Activated naive CD4-positive, alpha-beta T cell treated with anti-CD3 and anti-CD28 coated beads for 36 hours (primary cell): ENCODE measurements around the gene CAVIN2. TPM values are rescaled to one million over a fixed set of nuclear protein-coding genes. Genes with fewer than 3 reads are reported as not detected.

ENCODE experiments used
- CTCF ChIA-PET: fragments of 350-600 bp; sonication (Branson Sonifier 250); formaldehyde crosslinking; loops from one replicate; lab custom pipeline; 2021; ENCODE audit warnings: antibody characterized with exemption; lab: Charles Lee
- DNase-seq: peaks from one replicate; pipeline ENCODE4 v3.0.0-alpha.2; 2020
- H3K27ac Mint-ChIP-seq: one replicate; pipeline ENCODE4 v1.8.0; 2021; ENCODE audit warnings: mild to moderate bottlenecking, mixed read lengths
- H3K27me3 Mint-ChIP-seq: one replicate; pipeline ENCODE4 v1.8.0; 2021; ENCODE audit warnings: low read depth, mixed read lengths
- H3K36me3 Mint-ChIP-seq: one replicate; pipeline ENCODE4 v1.8.0; 2021; ENCODE audit warnings: low read depth, mixed read lengths
- H3K4me1 Mint-ChIP-seq: one replicate; pipeline ENCODE4 v1.8.0; 2021; ENCODE audit warnings: low read depth, mixed read lengths
- H3K4me3 Mint-ChIP-seq: one replicate; pipeline ENCODE4 v1.8.0; 2021; ENCODE audit warnings: mild to moderate bottlenecking, moderate library complexity, mixed read lengths
- H3K9me3 Mint-ChIP-seq: one replicate; pipeline ENCODE4 v1.8.0; 2021; ENCODE audit warnings: mixed read lengths
- intact Hi-C: fragments of 100-400 bp; cut with micrococcal nuclease; formaldehyde crosslinking; loops from one replicate; pipeline ENCODE4 v1.15.1; 2023
- total RNA-seq, 2 experiments: library from RNA; stranded (reverse); gene quantifications; one replicate each; pipeline ENCODE4 v1.2.3, GENCODE V29; 2021

The CAVIN2 gene, protein sequence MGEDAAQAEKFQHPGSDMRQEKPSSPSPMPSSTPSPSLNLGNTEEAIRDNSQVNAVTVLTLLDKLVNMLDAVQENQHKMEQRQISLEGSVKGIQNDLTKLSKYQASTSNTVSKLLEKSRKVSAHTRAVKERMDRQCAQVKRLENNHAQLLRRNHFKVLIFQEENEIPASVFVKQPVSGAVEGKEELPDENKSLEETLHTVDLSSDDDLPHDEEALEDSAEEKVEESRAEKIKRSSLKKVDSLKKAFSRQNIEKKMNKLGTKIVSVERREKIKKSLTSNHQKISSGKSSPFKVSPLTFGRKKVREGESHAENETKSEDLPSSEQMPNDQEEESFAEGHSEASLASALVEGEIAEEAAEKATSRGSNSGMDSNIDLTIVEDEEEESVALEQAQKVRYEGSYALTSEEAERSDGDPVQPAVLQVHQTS
- total RNA-seq, result not detected

DNA sequence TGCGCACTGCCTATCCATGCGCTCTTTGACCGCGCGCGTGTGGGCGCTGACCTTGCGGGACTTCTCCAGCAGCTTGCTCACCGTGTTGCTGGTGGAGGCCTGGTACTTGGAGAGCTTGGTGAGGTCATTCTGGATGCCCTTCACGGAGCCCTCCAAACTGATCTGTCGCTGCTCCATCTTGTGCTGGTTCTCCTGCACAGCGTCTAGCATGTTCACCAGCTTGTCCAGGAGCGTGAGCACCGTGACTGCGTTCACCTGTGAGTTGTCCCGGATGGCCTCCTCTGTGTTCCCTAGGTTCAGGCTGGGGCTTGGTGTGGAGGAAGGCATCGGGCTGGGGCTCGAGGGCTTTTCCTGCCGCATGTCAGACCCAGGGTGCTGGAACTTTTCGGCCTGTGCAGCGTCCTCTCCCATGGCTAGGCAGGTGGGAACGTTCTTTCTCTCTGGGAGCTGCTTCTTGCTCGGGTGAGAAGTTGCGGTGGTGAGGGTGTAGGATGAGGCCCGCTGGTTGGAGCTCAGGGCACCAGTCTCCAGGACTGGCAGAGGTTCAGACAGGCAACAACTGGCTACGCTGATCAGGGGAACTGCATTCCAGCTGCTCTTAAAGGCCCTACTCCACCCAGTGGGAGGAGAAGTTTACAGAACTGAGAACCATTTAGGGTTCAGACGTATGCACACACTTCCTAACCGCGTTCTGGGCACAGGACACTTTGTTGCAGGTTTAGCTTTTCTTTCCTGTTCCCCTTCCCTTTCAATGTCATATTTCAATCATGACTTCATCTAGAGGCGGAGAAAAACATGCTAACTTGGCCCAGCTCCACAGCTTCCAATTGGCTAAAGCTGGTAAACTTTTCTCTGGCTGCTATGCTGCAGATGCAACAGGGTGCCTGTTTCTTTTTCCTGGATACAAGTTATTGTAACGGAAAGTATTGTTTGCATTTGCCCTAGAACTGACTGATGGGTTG, at the start of gene CAVIN2:
TSS of gene CAVIN2 (minus strand) at position 574 of the 962 bp plus-strand sequence. CDS start at position 411, 163 bp downstream.
- H3K36me3 Mint-ChIP-seq, result no peaks in the 10 kb centered on the region
- peaks cover 14% of the 10 kb centered on the region for H3K4me1 Mint-ChIP-seq
- no peak within 1 kb of the TSS for H3K27ac Mint-ChIP-seq
- CTCF ChIA-PET, result interaction anchor here (0.7 kb wide), 1 partner anchor 601 kb away, joined by 3 read pairs; no protein-coding TSS in a partner anchor
- intact Hi-C loops, result no loop called here
- H3K9me3 Mint-ChIP-seq, result no peaks in the 10 kb centered on the region
- H3K27me3 Mint-ChIP-seq, result peaks cover 32% of the 10 kb centered on the region
- DNase-seq, result no peak
- H3K4me3 Mint-ChIP-seq, result no peak within 1 kb of the TSS

DNA sequence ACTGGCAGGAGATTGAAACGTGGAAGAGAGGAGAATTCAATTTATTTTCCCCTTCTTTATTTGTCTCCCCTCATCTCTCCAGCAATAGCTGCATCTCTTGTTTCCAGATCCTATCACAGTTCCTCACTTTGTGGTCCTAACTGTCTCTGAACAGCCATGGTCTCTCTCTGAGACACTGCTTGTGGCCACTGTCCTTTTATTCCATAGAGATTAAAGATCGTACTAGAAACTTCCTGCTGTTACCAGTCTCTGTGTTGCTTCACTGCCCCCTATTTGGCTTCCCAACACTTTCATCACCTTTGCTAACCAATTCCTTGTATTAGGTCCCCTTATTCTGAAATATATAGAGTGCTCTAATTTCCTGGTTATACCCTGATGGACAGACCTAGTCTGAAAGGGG, 48.9 kb upstream of the CAVIN2 start:
- Mint-ChIP-seq H3K27ac (no peak overlapping the region), H3K4me3 (no peak overlapping the region), H3K36me3 (no peaks in the 10 kb centered on the region), H3K9me3 (peaks cover 3% of the 10 kb centered on the region), H3K27me3 (peaks cover 12% of the 10 kb centered on the region), H3K4me1 (no peaks in the 10 kb centered on the region)
- CTCF ChIA-PET, result no interaction called here
- intact Hi-C loops, result no loop called here
- DNase-seq, result no peak

DNA sequence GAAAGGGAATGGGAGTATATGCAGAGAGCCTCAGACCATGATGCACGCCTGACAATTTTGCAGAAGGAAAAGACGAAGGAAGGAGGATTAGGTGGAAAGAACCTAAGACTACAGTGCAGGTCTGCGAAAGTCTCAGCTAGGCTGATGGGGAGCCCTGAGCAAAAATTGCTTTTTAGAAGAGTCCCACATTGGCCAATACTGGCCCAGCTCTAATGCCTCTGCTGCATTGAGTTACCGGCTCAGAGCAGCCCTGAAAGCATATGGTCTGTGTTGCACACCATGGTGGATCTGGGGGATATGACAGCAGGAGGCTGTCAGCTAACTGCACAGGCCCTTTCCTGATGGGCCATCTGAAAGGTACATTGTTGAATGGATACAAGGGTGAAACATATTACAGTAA, 48.3 kb upstream of the CAVIN2 start:
- DNase-seq, result no peak
- H3K27ac Mint-ChIP-seq, result no peak overlapping the region
- H3K36me3 Mint-ChIP-seq, result no peaks in the 10 kb centered on the region
- no peaks in the 10 kb centered on the region for H3K4me1 Mint-ChIP-seq
- peaks cover 9% of the 10 kb centered on the region for H3K27me3 Mint-ChIP-seq
- intact Hi-C loops, result no loop called here
- H3K4me3 Mint-ChIP-seq, result no peak overlapping the region
- CTCF ChIA-PET, result no interaction called here
- no peaks in the 10 kb centered on the region for H3K9me3 Mint-ChIP-seq

DNA sequence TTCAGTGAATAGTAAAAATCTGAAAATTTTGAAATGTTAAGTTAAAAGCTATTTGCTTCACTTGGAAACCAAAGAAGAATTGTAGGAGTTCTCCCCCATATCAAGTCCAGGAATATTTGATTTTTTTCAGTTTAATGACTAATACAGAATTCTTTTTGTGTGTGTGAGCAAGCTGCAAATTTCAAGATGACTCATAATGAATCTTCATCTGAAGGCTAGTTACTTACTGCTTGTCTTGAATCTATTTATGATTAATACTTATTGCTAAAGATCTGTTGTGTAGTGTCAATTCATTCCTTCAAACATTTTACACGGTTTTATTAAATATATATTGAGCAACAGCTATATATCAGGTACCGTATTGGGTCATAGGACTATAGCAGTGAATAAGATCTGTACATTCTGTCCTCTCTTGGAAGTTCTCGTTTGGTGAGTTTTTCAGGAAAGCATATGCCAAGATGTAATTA, 47.8 kb upstream of the CAVIN2 start:
- Mint-ChIP-seq H3K4me3 (no peak overlapping the region), H3K4me1 (no peaks in the 10 kb centered on the region), H3K27me3 (peaks cover 9% of the 10 kb centered on the region), H3K27ac (no peak overlapping the region), H3K9me3 (no peaks in the 10 kb centered on the region), H3K36me3 (no peaks in the 10 kb centered on the region)
- no peak for DNase-seq
- intact Hi-C loops, result no loop called here
- CTCF ChIA-PET, result no interaction called here

DNA sequence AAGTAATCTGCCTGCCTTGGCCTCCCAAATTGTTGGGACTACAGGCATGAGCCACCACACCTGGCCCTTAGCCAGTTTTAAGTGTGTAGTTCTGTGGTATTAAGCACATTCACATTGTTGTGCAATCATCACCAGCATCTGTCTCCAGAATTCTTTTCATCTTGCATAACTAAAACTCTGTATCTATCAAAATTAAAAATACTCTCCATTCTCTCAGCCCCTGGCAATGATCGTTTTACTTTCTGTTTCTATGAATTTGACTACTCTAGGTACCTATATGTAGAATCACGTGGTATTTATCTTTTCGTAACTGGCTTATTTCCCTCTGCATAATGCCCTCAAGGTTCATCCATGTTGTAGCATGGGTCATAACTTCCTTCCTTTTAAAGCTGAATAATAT, 45.5 kb upstream of the CAVIN2 start:
- Mint-ChIP-seq H3K4me3 (no peak overlapping the region), H3K9me3 (no peaks in the 10 kb centered on the region), H3K27ac (no peak overlapping the region), H3K27me3 (peaks cover 9% of the 10 kb centered on the region), H3K36me3 (no peaks in the 10 kb centered on the region), H3K4me1 (no peaks in the 10 kb centered on the region)
- intact Hi-C loops, result no loop called here
- DNase-seq, result no peak
- CTCF ChIA-PET, result no interaction called here

DNA sequence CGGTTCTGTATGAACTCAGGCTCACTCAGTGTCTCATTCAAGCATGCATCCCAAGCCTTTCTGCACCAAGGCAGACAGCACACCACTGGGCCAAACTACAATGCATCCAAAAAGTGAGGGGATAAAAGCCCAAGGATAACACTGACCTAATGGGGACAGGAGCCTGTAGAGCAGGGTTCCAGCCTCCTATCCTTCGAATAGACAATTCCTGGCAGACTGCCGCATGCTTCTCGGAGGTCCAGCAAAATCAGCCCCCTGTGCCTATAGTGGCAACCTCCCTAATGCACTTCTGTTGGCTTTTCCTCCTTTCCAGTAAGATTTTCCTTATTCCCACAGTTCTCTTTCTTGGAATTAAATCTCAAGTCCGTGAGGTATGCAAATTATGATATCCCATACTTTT, 44.8 kb upstream of the CAVIN2 start:
- no peak for DNase-seq
- H3K4me3 Mint-ChIP-seq, result no peak overlapping the region
- H3K27me3 Mint-ChIP-seq, result peaks cover 7% of the 10 kb centered on the region
- CTCF ChIA-PET, result no interaction called here
- no peak overlapping the region for H3K27ac Mint-ChIP-seq
- no peaks in the 10 kb centered on the region for H3K36me3 Mint-ChIP-seq
- H3K9me3 Mint-ChIP-seq, result no peaks in the 10 kb centered on the region
- intact Hi-C loops, result no loop called here
- no peaks in the 10 kb centered on the region for H3K4me1 Mint-ChIP-seq

DNA sequence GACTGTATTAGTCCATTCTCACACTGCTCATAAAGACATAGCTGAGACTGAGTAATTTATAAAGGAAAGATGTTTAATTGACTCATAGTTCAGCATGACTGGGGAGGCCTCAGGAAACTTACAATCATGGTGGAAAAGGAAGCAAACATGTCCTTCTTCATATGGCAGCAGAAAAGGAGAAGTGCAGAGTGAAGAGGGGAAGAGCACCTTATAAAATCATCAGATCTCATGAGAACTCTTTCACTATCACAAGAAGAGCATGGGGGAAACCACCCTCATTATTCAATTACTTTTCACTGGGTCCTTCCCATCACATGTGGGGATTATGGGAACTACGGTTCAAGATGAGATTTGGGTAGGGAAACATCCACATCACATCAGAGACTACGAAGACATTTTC, 43.0 kb upstream of the CAVIN2 start:
- no peak overlapping the region for H3K27ac Mint-ChIP-seq
- H3K36me3 Mint-ChIP-seq, result no peaks in the 10 kb centered on the region
- no peak for DNase-seq
- H3K27me3 Mint-ChIP-seq, result peaks cover 7% of the 10 kb centered on the region
- intact Hi-C loops, result no loop called here
- no peak overlapping the region for H3K4me3 Mint-ChIP-seq
- H3K9me3 Mint-ChIP-seq, result no peaks in the 10 kb centered on the region
- CTCF ChIA-PET, result no interaction called here
- H3K4me1 Mint-ChIP-seq, result no peaks in the 10 kb centered on the region

DNA sequence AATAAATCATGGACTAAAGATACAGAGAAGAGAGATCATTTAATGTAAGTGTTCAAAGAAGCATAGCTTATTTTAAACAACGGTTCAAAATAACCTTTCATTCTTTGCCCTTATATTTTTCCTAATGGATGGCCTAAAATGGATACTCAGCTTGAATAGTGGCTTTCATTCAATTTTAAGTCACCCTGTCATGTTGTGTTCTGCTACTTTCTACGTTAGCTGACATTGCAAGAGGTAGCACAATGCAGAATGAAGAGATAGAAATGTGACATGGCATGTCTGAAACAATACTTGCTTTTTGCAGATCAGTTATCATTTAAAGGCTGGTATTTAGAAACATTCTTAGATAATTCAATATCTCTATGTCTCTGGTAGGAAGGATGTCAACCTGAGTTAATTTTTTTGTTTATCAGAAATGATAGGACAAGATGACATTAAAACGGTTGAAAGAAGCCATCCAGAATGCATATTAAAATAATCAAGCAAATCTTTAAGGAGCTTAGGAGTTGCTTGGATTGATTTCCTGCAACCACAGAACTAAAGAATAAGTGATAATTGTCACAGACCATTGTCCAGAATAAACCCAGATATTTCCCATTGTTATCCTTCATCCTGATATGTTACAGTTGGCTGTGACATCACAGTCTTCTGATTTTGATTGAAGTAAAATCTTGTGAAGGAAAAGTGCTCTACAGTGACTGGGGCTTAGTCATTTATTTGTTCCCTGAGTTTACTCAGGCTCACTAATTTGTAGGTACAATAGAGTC, 41.7 kb upstream of the CAVIN2 start:
- Mint-ChIP-seq H3K4me3 (no peak overlapping the region), H3K9me3 (no peaks in the 10 kb centered on the region), H3K27ac (no peak overlapping the region), H3K4me1 (no peaks in the 10 kb centered on the region), H3K27me3 (peaks cover 7% of the 10 kb centered on the region), H3K36me3 (no peaks in the 10 kb centered on the region)
- intact Hi-C loops, result no loop called here
- CTCF ChIA-PET, result interaction anchor here (1.2 kb wide), 1 partner anchor 77 kb away, joined by 3 read pairs; no protein-coding TSS in a partner anchor
- DNase-seq, result no peak

DNA sequence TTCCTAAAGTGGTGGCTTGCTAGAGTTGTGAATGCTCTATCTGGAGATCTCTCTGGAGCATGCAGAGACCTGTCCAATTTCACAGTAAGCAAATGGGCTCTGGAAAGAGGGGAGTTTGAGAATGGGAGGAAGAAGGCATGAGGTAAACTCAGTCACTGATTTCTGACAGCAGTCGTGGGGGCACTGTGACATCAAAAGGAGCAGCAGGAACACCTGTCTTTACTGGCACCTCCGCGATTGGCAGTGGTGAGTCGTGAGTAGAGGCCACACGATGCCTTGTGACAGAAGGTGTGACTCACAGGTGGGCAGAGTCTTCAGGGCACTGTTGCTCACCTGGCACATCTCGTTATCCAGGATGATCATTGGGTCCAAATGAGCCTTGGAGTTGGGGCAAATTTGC, 38.8 kb upstream of the CAVIN2 start:
- intact Hi-C loops, result no loop called here
- no peak overlapping the region for H3K4me3 Mint-ChIP-seq
- H3K27me3 Mint-ChIP-seq, result peaks cover 2% of the 10 kb centered on the region
- H3K27ac Mint-ChIP-seq, result no peak overlapping the region
- CTCF ChIA-PET, result no interaction called here
- H3K4me1 Mint-ChIP-seq, result no peaks in the 10 kb centered on the region
- no peaks in the 10 kb centered on the region for H3K36me3 Mint-ChIP-seq
- H3K9me3 Mint-ChIP-seq, result no peaks in the 10 kb centered on the region
- no peak for DNase-seq

DNA sequence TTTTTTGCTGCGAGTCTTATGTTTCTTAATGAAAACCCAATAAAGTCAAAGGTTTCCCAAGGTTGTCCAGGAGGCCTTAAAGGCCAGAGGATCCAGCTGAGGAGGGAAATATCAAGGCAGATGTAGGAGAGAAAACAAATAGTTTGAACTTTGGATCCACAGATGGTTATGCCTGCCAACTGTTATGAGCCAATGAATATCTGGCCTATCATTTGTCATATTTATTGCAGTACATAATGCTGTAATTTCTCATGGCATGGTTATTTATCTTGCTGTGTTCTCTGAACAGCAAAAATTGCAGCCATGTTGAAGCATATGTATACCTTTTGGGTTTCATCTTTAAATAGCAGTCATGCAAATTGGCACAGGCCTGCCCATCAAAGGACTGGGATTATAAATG, 38.2 kb upstream of the CAVIN2 start:
- DNase-seq, result no peak
- no peaks in the 10 kb centered on the region for H3K36me3 Mint-ChIP-seq
- H3K27me3 Mint-ChIP-seq, result no peaks in the 10 kb centered on the region
- H3K27ac Mint-ChIP-seq, result no peak overlapping the region
- intact Hi-C loops, result no loop called here
- CTCF ChIA-PET, result no interaction called here
- no peaks in the 10 kb centered on the region for H3K4me1 Mint-ChIP-seq
- no peaks in the 10 kb centered on the region for H3K9me3 Mint-ChIP-seq
- H3K4me3 Mint-ChIP-seq, result no peak overlapping the region

DNA sequence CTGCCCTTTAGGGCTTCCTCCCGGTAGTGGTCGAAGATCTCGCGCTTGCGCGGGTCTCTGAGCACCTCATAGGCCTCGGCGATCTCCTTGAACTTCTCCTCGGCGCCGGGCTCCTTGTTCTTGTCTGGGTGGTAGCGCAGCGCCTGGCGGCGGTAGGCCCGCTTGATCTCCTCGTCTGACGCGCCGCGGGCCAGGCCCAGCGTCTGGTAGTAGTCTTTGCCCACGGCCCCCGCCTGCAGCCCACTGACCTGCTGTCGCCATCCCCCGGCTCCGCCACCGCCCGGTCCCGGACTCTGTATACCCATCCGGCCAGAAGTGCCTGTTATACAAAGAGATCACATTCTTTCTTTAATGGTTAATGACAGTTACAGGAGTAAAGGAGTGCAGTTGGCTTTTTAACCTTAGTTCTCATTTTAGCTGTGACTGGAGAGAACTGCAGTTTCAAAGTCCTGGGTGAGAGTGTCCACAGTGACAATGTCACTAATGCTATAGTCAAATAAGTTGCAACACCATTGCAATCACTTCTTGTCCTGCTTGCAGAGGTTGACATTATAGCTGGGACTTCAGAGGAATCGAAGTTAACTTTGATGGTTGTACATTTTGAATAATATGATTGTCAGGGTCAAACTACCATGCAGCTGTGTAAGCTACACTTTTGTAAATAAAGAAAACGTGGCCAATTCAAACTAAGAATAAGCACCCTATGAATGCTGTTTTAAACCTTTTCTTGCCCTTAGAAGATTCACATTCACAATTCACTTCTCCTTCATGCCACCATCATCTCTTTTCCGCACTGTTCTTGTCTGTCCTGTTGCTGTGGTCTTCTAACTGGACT, 35.3 kb upstream of the CAVIN2 start:
- CTCF ChIA-PET, result no interaction called here
- Mint-ChIP-seq H3K27ac (no peak overlapping the region), H3K27me3 (no peaks in the 10 kb centered on the region), H3K36me3 (no peaks in the 10 kb centered on the region), H3K9me3 (no peaks in the 10 kb centered on the region), H3K4me3 (no peak overlapping the region), H3K4me1 (no peaks in the 10 kb centered on the region)
- intact Hi-C loops, result no loop called here
- no peak for DNase-seq
